ENCODE results near the gene DMD.

The DMD gene

DNA sequence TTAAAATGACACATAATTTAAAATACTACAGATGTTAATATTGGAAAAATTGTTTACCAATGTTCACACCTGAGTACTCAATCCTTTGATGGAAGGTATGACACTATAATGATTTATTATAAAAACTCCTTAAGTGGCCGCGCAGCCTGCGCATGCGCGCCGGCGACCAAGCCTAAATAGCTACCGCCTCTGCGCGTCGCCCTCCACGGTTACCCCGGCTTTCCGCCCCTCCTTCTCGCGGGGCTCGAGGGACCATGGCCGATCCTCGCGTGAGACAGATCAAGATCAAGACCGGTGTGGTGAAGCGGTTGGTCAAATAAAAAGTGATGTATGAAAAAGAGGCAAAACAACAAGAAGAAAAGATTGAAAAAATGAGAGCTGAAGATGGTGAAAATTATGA lies 170.2 kb downstream of the DMD start:
- no peak for TF ChIP-seq SIN3A (IDR thresholded peaks at IDR 0.05; ENCODE audit: borderline replicate concordance, insufficient read depth, low read length)
- TF ChIP-seq POLR2AphosphoS5 (IDR thresholded peaks at IDR 0.05; ENCODE audit: low read depth, low read length) = no peak
- TF ChIP-seq FOXP2 (optimal IDR thresholded peaks at IDR 0.05; ENCODE audit: borderline replicate concordance, extremely low read depth, extremely low read length, insufficient read depth) = no peak
- no peak for TF ChIP-seq TAF1 (IDR thresholded peaks at IDR 0.05; ENCODE audit: borderline replicate concordance, insufficient read depth, low read length)
- no peak for TF ChIP-seq REST (IDR thresholded peaks at IDR 0.05; ENCODE audit: insufficient read depth in 1 of 2, low read depth in 2 of 2, low read length in 2 of 2)

DNA sequence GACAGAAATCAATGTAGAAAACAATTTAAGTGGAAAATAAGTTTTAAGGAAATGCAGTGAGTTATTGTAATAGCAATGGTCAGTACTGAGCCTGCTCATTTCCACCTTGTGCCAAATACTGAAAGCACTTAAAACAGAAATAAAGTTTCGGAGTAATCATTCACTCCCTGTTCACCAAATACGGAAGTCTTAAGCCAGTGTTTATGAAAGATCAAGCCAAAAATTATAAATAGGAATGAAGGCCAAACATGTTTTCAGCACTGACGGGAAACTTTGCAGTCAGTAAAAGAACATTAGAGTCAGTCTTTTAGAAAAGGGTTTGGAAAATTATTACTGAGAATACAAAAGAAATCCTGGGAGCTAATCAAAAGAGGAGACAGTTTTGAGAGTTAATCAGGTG lies 178.6 kb downstream of the DMD start:
- TF ChIP-seq SIN3A (IDR thresholded peaks at IDR 0.05; ENCODE audit: borderline replicate concordance, insufficient read depth, low read length) (no peak), TAF1 (IDR thresholded peaks at IDR 0.05; ENCODE audit: borderline replicate concordance, insufficient read depth, low read length) (no peak), REST (IDR thresholded peaks at IDR 0.05; ENCODE audit: insufficient read depth in 1 of 2, low read depth in 2 of 2, low read length in 2 of 2) (no peak), POLR2AphosphoS5 (IDR thresholded peaks at IDR 0.05; ENCODE audit: low read depth, low read length) (no peak), FOXP2 (optimal IDR thresholded peaks at IDR 0.05; ENCODE audit: borderline replicate concordance, extremely low read depth, extremely low read length, insufficient read depth) (no peak)

DNA sequence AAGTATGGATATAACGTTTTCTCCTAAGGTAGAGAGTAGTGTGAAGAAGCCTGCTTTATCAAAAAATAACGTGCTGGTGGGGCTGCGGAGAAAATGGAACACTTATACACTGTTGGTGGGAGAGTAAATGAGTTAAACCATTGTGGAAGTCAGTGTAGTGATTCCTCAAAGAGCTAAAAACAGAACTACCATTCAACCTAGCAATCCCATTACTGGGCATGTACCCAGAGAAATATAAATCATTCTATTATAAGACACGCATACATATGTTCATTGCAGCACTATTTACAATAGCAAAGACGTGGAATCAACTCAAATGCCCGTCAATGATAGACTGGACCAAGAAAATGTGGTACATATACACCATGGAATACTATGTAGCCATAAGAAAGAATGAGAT lies 196.4 kb downstream of the DMD start:
- TF ChIP-seq REST (IDR thresholded peaks at IDR 0.05; ENCODE audit: insufficient read depth in 1 of 2, low read depth in 2 of 2, low read length in 2 of 2) (no peak), FOXP2 (optimal IDR thresholded peaks at IDR 0.05; ENCODE audit: borderline replicate concordance, extremely low read depth, extremely low read length, insufficient read depth) (no peak)

DNA sequence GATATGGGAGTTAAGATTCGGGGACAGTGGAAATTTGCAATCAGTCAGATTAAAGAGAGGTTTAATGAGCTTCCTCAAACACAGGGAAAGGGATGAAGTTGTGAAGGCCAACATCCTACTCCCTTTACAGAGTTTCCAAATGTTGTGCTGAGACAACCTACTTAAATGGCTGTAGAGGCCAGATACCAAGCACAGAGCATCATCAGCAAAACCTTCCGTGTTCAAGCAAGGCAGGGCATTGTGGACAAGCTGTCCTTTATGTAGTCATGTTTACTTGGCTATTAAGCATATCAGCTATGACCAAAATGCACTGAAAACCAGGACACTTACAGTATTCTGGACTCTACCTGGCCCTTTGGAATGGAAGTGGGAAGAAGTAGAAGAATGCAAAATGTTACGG lies 197.3 kb downstream of the DMD start:
- no peak for TF ChIP-seq TAF1 (IDR thresholded peaks at IDR 0.05; ENCODE audit: borderline replicate concordance, insufficient read depth, low read length)
- no peak for TF ChIP-seq FOXP2 (optimal IDR thresholded peaks at IDR 0.05; ENCODE audit: borderline replicate concordance, extremely low read depth, extremely low read length, insufficient read depth)

- TF ChIP-seq SIN3A (IDR thresholded peaks at IDR 0.05; ENCODE audit: borderline replicate concordance, insufficient read depth, low read length) (no peak), POLR2AphosphoS5 (IDR thresholded peaks at IDR 0.05; ENCODE audit: low read depth, low read length) (no peak), FOXP2 (optimal IDR thresholded peaks at IDR 0.05; ENCODE audit: borderline replicate concordance, extremely low read depth, extremely low read length, insufficient read depth) (no peak), REST (IDR thresholded peaks at IDR 0.05; ENCODE audit: insufficient read depth in 1 of 2, low read depth in 2 of 2, low read length in 2 of 2) (no peak), TAF1 (IDR thresholded peaks at IDR 0.05; ENCODE audit: borderline replicate concordance, insufficient read depth, low read length) (no peak)
Observed at GRCh38 chrX:33001107-33001506, 210.2 kb downstream of the DMD start.
